HG03135 (cell line): ENCODE data around the gene DNMT3B.

Experiments used
- ATAC-seq: cut with Tn5 transposase; IDR thresholded peaks from one replicate; pipeline ENCODE4 v1.9.1; 2021; ENCODE audit warnings: mild to moderate bottlenecking, moderate library complexity; ENCODE audit not compliant: unreplicated experiment

DNMT3B gene

DNA sequence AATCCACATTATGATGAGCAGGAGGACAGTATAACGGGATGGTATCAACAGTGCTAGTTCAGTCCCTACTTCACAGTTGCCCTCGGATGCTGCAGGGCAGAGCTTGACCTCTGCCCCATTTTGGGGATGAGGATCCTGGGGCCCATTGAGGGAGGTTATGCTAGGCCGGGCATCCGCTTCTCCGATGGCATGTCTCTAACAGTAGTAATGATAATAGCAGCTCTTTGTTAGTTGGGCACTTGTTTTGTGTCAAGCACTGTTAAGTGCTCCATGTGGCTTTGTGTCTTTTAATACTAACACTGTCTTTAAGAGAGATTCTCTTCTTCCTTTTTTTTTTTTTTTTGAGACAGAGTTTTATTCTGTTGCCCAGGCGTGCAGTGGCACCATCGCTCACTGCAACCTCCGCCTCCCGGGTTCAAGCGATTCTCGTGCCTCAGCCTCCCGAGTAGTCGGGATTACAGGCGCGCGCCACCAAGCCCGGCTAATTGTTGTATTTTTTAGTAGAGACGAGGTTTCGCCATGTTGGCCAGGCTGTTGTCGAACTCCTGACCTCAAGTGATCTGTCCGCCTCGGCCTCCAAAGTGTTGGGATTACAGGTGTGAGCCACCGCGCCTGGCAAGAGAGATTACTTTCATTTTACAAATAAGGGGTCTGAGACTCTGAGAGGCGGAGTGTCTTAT is 58.7 kb downstream of the DNMT3B start:
- no peak for ATAC-seq

GRCh38 chr20:32822225-32822624 is 60.0 kb downstream of the DNMT3B start:
- ATAC-seq: no peak

GRCh38 chr20:32823078-32823477 is 60.9 kb downstream of the DNMT3B start:
- no peak for ATAC-seq

DNA sequence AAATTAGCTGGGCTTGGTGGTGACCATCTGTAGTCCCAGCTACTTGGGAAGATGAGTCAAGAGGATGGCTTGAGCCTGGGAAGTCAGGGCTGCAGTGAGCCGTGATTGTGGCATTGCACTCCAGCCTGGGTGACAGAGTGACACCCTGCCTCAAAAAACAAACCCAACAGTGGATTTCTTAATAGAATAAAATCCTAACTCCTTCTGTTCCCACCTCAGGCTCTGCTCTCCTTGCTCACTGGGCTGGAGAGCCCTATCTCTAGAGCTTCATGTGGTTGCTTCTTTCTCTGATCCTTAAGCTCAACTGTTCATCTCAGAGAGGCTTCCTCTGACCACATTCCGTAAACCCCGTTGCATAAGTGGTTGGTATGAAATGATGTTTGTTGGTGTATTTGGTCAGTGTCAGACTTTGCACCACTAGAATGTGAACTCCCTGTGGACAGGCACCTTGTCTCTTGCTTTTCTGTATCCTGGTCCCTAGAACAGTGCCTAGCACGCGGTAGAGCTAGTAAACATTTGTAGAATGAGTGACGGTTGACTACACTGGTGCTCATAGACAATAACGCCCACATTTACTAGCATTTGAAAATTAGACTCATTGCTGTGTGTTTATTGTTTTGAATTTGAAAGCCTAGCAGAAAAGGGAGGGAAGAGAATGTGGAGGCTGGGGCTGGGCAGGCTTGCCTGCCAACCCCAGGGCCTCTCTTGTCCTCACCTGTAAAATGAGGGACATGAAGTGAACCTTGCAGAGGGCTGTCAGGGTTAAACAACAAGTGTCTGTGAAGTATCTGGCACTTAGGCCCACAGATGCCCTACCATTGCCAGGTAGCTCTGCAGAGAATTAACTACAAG is 61.8 kb downstream of the DNMT3B start:
- ATAC-seq: no peak

DNA sequence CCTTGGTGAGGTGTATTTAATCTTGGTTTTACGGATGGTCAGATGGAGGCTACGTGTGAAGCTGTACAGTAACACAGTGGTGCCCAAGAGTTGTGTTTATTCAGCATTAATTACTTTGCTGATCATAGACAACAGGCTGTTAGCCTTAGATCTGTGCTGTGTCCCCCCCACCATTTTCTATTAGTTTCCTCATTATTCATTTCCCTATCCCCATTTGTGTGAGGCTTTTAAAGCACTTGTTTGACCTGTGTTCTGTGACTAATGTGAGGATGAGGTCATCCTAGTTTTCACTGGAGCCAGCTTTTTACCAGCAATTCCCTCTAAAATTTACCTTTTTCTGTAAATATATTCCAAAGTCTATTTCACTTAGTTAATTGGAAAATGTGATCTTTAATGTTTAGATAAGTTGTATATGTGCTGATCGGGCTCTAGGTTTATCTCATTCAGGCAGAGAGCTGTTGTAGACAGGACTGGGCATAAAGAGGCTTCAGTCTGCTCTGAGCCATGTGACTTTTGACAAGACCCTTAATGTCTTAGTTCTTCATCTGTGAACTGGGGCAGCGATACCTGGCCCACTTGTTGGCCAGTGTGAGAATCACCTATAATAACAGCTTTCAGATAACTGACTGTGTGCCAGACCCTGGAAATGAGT is 66.0 kb downstream of the DNMT3B start:
- ATAC-seq: no peak

DNA sequence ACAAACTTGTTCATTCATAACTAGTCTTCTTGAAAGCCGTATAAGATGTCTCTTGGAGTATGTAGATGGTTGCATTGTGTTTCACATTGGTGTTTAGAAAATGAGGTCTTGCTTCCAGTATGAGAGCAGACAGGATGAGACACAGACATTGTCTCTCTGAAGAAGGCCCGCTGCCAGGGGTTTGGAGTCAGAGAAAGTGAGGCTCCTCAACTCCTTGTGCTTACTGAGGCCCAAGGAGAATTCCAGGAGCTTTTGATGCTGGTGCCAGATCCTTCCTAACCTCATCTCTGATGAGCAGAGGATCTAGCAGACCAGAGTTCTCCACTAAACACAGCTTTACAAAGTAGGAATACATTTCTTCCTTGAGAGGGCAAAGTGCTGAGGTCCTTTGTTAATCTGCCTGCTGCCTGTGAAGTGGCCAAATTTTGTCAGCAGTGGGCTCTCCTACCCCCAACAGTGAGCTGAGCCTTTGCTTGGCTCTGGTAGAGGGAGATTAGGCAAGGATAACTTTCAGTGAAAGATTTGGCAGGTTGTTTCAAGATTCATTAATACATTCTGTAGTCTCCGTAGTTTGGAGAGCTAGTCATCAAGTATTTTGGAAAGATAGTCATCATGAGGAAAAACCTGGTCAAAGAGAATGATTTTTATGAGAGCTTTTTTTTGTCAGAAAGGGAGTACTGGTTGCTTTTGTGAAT is 67.3 kb downstream of the DNMT3B start:
- ATAC-seq: no peak

DNA sequence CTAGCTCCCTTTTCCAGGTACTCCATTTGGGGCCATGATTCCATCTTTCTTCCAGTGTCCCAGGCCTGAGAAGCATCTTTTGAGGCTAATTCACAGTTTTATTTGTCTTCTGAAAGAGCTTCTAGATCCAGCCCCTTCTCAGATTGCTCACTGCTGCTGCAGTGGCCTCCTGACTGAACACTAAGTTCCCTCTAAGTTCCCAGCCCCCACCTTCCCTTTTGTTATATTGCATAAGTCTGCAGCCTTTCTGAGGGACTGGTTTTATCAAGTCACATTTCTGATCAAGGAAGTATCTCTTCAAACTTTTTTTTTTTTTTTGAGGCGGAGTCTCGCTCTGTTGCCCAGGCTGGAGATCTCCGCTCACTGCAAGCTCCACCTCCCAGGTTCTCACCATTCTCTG is 68.3 kb downstream of the DNMT3B start:
- no peak for ATAC-seq

- no peak for ATAC-seq
Observed at GRCh38 chr20:32831982-32832381, 69.8 kb downstream of the DNMT3B start.

GRCh38 chr20:32832664-32833063 is 70.5 kb downstream of the DNMT3B start:
- no peak for ATAC-seq

GRCh38 chr20:32834972-32835371 is 72.8 kb downstream of the DNMT3B start:
- no peak for ATAC-seq

GRCh38 chr20:32837157-32837556 is 75.0 kb downstream of the DNMT3B start:
- no peak for ATAC-seq

DNA sequence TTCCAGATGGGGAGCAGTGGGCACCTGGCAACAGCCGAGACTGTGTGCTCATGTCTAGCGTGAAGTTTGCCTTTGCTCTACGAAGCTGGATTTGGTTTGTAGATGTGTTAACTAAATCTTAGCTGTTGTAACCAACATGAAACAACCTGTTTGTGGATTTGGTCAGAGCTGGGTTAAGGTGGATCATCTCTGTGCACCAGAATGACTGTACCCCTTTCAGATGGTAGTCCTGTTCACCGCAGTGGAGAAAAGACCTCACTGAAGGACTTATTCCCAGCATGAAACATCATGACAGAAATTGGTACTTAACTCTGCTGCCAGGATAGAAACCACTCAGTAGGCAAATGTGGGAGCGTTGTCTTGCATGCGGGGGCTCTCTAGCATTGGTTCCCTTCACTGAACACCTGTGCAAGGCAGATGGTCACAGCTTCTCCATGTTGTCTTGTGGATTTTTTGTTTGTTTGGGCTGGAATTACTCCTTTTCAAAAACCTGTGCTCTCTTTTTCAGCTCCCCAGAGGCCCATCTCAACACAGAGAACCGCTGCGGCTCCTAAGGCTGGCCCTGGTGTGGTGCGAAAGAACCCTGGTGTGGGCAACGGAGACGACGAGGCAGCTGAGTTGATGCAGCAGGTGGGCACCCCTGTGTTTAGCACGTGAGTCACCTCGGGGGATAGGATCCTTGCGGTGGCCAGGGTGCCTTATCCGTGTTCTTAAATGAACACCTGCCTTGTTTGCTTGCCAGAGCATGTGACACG is 77.2 kb downstream of the DNMT3B start:
- no peak for ATAC-seq

DNA sequence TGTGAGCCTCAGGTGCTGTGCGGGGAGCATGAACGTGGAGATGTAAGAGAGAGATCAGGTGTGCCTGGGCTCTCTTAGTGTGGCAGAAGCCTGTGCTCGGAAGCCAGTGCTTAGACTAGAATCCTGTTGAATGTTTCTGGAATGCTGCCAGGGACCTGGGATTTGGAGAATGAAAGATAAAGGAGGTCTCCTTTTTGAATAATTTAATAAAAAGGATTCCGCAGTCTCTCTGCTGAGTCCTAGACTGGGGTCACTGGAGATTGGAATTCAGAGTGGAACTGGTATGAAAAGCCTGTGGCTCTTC is 77.7 kb downstream of the DNMT3B start:
- ATAC-seq: no peak

DNA sequence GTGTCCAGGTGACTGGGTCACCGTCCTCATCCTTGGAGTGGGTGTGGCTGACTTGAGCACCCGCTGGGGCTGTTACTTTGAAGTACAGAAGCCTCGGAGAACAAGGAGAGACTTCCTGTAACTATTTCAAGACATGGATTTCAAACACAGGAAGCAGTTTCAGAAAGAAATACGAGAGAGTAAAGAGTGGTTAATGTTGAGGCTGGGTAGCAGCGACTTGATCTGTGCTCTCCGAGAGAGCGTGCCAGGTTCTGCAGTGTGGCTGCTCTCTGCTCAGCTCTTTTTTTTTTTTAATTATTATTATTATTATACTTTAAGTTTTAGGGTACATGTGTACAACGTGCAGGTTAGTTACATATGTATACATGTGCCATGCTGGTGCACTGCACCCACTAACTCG is 79.0 kb downstream of the DNMT3B start:
- no peak for ATAC-seq

GRCh38 chr20:32841632-32842031 is 79.4 kb downstream of the DNMT3B start:
- no peak for ATAC-seq

DNA sequence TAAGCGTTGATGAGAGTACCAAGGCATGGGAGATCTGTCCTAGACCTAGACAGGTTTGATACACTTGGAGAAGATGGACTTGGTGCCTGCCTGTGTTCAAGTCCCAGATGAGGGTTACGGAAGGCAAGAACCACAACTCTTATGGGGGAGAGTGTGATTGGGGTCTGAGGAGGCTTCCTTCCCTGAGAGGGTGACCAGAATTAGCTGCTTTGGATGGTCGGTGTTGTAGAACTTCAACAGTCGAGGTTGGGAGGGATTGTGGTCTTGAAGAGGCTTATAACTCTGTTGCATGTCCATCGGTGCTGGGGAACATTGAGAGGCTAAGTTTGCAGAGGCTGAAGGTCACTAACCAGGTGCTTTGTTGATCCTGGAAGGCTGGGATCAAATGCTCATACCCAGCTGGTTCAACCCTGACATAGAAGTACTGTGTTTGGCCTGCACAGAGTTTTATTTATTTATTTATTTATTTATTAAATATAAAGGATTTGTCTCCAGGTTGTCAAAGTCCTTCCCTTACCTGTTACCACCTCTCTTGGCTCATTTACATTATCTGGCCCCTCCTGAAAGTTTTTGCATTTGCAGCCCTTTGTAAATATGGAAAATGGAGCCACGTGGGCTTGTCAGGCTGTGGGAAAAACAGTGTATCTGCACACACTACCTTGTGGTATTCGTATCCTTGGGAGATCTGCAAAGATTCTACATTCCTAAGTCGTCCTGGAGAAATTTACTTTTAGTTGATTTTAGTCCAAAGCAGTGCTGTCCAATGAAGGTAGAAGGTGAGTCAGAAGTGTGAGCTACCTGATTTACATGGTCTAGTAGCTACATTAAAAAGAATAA is 80.7 kb downstream of the DNMT3B start:
- ATAC-seq: no peak

- no peak for ATAC-seq
Observed at GRCh38 chr20:32845786-32846185, 83.6 kb downstream of the DNMT3B start.

- ATAC-seq: no peak
Observed at GRCh38 chr20:32846852-32847251, 84.7 kb downstream of the DNMT3B start.

GRCh38 chr20:32847964-32848363 is 85.8 kb downstream of the DNMT3B start:
- no peak for ATAC-seq

DNA sequence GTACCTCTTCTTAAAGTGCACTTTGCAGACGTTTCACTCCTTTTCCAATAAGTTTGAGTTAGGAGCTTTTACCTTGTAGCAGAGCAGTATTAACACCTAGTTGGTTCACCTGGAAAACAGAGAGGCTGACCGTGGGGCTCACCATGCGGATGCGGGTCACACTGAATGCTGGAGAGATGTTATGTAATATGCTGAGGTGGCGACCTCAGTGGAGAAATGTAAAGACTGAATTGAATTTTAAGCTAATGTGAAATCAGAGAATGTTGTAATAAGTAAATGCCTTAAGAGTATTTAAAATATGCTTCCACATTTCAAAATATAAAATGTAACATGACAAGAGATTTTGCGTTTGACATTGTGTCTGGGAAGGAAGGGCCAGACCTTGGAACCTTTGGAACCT is 86.7 kb downstream of the DNMT3B start:
- no peak for ATAC-seq
